Type B pancreatic cell (in vitro differentiated cells): ENCODE data around the gene STARD7. TPM values are rescaled to one million over a fixed set of nuclear protein-coding genes. Genes with fewer than 3 reads are reported as not detected.
A peak's percentile ranks its signal among the peaks of the same experiment; 100 is the strongest.

Source experiments
- DNase-seq: peaks from one replicate; pipeline ENCODE4 v3.0.0; 2021; ENCODE audit warnings: mixed read lengths; ENCODE audit not compliant: unreplicated experiment; ENCODE audit errors: extremely low spot score
- H3K27ac Mint-ChIP-seq: 2 replicates; pipeline ENCODE4 v1.8.0; 2021; ENCODE audit warnings: mild to moderate bottlenecking, mixed read lengths
- H3K27me3 Mint-ChIP-seq: 2 replicates; pipeline ENCODE4 v1.8.0; 2021; ENCODE audit warnings: mixed read lengths
- H3K36me3 Mint-ChIP-seq: 2 replicates; pipeline ENCODE4 v1.8.0; 2021; ENCODE audit warnings: mixed read lengths
- H3K4me1 Mint-ChIP-seq: one replicate; pipeline ENCODE4 v1.8.0; 2021; ENCODE audit warnings: mixed read lengths; ENCODE audit not compliant: unreplicated experiment
- H3K4me3 Mint-ChIP-seq: 2 replicates; pipeline ENCODE4 v1.8.0; 2021; ENCODE audit warnings: mild to moderate bottlenecking, mixed read lengths
- H3K9me3 Mint-ChIP-seq: 2 replicates; pipeline ENCODE4 v1.8.0; 2021; ENCODE audit warnings: mixed read lengths
- total RNA-seq: library from RNA; stranded (reverse); gene quantifications from 2 replicates; pipeline ENCODE4 v1.2.1, GENCODE V29; 2021; ENCODE audit warnings: low replicate concordance
- TF ChIP-seq, protein P1 (sequence below): fragments of 200-600 bp; sonication (generic); conservative IDR thresholded peaks from 2 replicates; pipeline ENCODE4 v1.5.0; 2021; ENCODE audit warnings: antibody characterized with exemption, mild to moderate bottlenecking

Gene STARD7
- total RNA-seq, 1 donor from 2014 or later, result 146 TPM

DNA sequence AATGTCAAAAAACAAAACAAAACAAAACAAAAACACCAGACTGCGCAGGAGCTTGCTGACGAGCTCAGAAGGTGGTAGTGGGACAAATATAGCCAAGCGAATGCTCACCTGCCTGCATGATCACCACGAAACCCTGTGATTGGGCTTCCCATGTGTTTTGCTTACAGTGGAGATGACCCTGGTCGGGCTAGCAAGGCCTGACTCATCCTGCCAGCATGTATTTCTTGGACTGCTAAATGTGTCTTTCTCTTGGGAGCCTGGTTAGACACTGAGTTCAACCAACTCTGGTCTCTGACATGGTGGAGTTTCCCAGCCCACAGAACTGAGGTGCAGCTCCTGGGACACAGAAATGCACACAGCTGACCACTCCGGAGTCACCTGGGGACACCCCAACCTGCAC lies 32.7 kb downstream of the STARD7 start:
- Mint-ChIP-seq H3K27me3 (no peaks in the 10 kb centered on the region), H3K9me3 (no peaks in the 10 kb centered on the region)

DNA sequence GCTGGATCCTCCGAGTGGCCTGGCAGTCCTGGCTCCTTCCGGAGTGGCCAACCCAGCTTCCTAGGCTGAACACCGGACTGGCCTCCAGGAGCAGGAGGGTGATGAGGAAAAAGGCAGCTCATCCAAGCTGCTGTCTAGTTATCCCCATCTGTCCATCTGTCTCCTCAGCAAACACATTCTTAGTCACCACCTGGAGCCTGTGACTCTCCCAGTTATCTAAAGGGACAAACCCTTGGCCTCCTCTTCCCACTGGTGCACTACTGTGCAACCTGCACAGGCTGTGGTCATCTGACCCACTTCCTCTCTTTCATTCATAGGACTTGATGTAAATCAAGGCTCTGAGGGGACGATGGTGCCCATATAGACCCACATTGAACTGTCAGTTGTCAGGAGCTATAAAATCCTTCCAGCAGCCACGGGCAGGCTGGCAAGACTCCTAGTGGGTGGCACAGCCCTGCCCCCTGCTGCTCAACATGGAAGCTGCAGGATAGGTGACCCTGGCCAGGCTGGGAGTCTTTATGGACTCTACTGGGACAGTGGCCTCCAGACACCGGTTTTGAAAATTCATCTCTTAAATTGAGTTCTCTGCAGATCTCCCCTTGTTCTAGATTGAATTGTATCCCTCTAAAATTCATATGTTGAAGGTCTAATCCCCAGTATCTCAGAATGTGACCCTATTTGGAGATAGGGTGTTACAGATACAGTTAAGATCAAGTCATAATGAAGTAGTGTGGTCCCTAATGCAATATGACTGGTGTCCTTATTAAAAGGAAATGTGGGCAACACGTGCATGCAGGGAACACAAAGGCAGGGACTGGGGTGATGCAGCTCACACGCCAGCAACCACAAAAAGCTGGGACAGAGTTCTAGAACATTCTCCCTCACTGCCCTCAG lies 34.1 kb downstream of the STARD7 start:
- no peak overlapping the region for H3K4me3 Mint-ChIP-seq
- no peaks in the 10 kb centered on the region for H3K9me3 Mint-ChIP-seq
- H3K27me3 Mint-ChIP-seq, result no peaks in the 10 kb centered on the region
- peaks cover 4% of the 10 kb centered on the region for H3K4me1 Mint-ChIP-seq
- TF ChIP-seq, protein P1, sequence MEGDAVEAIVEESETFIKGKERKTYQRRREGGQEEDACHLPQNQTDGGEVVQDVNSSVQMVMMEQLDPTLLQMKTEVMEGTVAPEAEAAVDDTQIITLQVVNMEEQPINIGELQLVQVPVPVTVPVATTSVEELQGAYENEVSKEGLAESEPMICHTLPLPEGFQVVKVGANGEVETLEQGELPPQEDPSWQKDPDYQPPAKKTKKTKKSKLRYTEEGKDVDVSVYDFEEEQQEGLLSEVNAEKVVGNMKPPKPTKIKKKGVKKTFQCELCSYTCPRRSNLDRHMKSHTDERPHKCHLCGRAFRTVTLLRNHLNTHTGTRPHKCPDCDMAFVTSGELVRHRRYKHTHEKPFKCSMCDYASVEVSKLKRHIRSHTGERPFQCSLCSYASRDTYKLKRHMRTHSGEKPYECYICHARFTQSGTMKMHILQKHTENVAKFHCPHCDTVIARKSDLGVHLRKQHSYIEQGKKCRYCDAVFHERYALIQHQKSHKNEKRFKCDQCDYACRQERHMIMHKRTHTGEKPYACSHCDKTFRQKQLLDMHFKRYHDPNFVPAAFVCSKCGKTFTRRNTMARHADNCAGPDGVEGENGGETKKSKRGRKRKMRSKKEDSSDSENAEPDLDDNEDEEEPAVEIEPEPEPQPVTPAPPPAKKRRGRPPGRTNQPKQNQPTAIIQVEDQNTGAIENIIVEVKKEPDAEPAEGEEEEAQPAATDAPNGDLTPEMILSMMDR, result peak; percentile 93
- H3K36me3 Mint-ChIP-seq, result no peaks in the 10 kb centered on the region
- no peak overlapping the region for H3K27ac Mint-ChIP-seq
- no peak for DNase-seq

More for the DNA sequence above, 32.7 kb downstream of the STARD7 start:
- H3K4me1 Mint-ChIP-seq, result peaks cover 4% of the 10 kb centered on the region
- TF ChIP-seq, protein P1, result no peak
- no peak for DNase-seq
- H3K36me3 Mint-ChIP-seq, result no peaks in the 10 kb centered on the region
- no peak overlapping the region for H3K4me3 Mint-ChIP-seq
- H3K27ac Mint-ChIP-seq, result no peak overlapping the region

DNA sequence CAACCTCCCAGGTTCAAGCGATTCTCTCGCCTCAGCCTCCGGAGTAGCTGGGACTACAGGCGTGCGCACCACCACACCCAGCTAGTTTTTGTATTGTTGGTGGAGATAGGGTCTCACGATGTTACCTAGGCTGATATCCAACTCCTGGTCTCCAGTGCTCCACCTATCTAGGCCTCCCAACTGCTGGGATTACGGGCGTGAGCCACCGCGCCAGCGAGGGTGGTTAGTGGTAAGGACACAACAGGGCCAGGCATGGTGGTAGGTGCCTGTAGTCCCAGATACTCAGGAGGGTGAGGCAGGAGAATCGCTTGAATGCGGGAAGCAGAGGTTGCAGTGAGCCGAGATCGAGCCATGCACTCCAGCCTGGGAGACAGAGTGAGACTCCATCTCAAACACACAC lies 36.8 kb downstream of the STARD7 start:
- Mint-ChIP-seq H3K27ac (no peak overlapping the region), H3K27me3 (no peaks in the 10 kb centered on the region), H3K4me3 (no peak overlapping the region), H3K9me3 (no peaks in the 10 kb centered on the region), H3K4me1 (peaks cover 4% of the 10 kb centered on the region), H3K36me3 (no peaks in the 10 kb centered on the region)
- DNase-seq, result no peak
- TF ChIP-seq, protein P1, result no peak

DNA sequence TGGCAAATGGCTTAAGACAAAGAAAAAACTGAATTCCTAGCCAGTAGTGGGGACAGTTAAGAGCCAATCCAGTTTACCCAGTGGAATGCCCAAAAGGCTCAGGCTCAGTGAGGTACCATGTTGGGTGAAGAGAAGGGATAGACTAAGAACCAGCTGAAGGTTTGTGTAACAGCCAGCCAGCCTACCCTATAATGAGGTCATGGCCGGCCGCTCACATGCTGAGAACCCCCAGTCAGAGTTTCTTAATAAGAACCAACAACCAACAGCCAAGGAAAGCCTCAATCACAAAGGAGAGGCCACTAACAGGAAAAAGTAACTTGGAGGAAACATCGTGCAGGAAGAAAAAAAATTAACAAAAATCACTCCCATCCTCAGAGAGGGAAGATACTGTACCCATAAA lies 38.0 kb downstream of the STARD7 start:
- H3K27ac Mint-ChIP-seq, result no peak overlapping the region
- H3K4me1 Mint-ChIP-seq, result peaks cover 4% of the 10 kb centered on the region

GRCh38 chr2:96169868-96170507 lies 38.6 kb downstream of the STARD7 start:
- no peaks in the 10 kb centered on the region for H3K9me3 Mint-ChIP-seq
- H3K27ac Mint-ChIP-seq, result no peak overlapping the region
- no peak for DNase-seq
- H3K4me3 Mint-ChIP-seq, result no peak overlapping the region
- H3K27me3 Mint-ChIP-seq, result no peaks in the 10 kb centered on the region
- TF ChIP-seq, protein P1, result no peak
- H3K4me1 Mint-ChIP-seq, result peaks cover 4% of the 10 kb centered on the region
- no peaks in the 10 kb centered on the region for H3K36me3 Mint-ChIP-seq

More for the DNA sequence above, 38.0 kb downstream of the STARD7 start:
- Mint-ChIP-seq H3K9me3 (no peaks in the 10 kb centered on the region), H3K4me3 (no peak overlapping the region), H3K27me3 (no peaks in the 10 kb centered on the region), H3K36me3 (no peaks in the 10 kb centered on the region)
- DNase-seq, result no peak
- TF ChIP-seq, protein P1, result no peak
